Activated CD4-positive, alpha-beta T cell treated with anti-CD3 and anti-CD28 coated beads, Interleukin-2, amount 50 U/mL, for 24 hours (primary cell): Measurements from ENCODE around the gene NPC1.
"Not testable (repeated sequence)": the region's sequence is repeated elsewhere in the genome, so short reads cannot be mapped to it uniquely, and the experiment has no call there.

Experiments used
- DNase-seq, 2 donors: peaks; one replicate each; pipeline ENCODE4 v3.0.0-alpha.2; 2020; ENCODE audit warnings: low read depth in 1 of 2, low spot score in 1 of 2

Gene NPC1

GRCh38 chr18:23494992-23495391 lies 91.3 kb downstream of the NPC1 start:
- no peak for DNase-seq

- DNase-seq = no peak
These were observed 92.7 kb downstream of the NPC1 start for GRCh38 chr18:23493654-23494053.

GRCh38 chr18:23489586-23489985 lies 96.7 kb downstream of the NPC1 start:
- not testable (repeated sequence) for DNase-seq

GRCh38 chr18:23487738-23488570 lies 98.4 kb downstream of the NPC1 start:
- DNase-seq = peak in 1 of 2 donors; percentile 25

GRCh38 chr18:23485386-23485785 lies 100.9 kb downstream of the NPC1 start:
- no peak for DNase-seq

GRCh38 chr18:23484561-23485182 lies 101.6 kb downstream of the NPC1 start:
- DNase-seq = no peak
